ENCODE results near the gene NEU1. TPM values are rescaled to one million over a fixed set of nuclear protein-coding genes. Genes with fewer than 3 reads are reported as not detected.

The NEU1 gene
- total and polyA plus RNA-seq, 2 of the 8 experiments (the other 6 are each of a cell fraction or from before 2014, with no cell fraction given), result 41.2 to 72.1 TPM

GRCh38 chr6:31883676-31884075 lies 21.1 kb upstream of the NEU1 start (continued):
- TF ChIP-seq GTF2F1 (IDR thresholded peaks at IDR 0.05; ENCODE audit: borderline replicate concordance, low read depth, low read length), result no peak
- no peak for TF ChIP-seq CBX5 (IDR thresholded peaks at IDR 0.05; ENCODE audit: low read depth, low read length)
- no peak for TF ChIP-seq TAF7 (optimal IDR thresholded peaks at IDR 0.05; ENCODE audit: borderline replicate concordance, low read depth, low read length)
- no peak for TF ChIP-seq RAD21 (IDR thresholded peaks at IDR 0.05 in 1 of 2, conservative IDR thresholded peaks at IDR 0.05 in 1 of 2; ENCODE audit: low read depth in 2 of 2, low read length in 2 of 2)
- TF ChIP-seq NANOG (IDR thresholded peaks at IDR 0.05; ENCODE audit: insufficient read depth, low read depth, low read length, poor library complexity, severe bottlenecking), result no peak
- TF ChIP-seq SIX5 (IDR thresholded peaks at IDR 0.05; ENCODE audit: low read depth, low read length), result no peak
- TF ChIP-seq ATF3 (IDR thresholded peaks at IDR 0.05; ENCODE audit: insufficient read depth, low read depth, low read length), result no peak
- no peak for TF ChIP-seq HDAC6 (IDR thresholded peaks at IDR 0.05; ENCODE audit: low read depth, low read length)
